Measurements from ENCODE around the gene OBSL1.

The OBSL1 gene

GRCh38 chr2:219506802-219507526, 64.4 kb downstream of the OBSL1 start:
- TF ChIP-seq, protein P1, sequence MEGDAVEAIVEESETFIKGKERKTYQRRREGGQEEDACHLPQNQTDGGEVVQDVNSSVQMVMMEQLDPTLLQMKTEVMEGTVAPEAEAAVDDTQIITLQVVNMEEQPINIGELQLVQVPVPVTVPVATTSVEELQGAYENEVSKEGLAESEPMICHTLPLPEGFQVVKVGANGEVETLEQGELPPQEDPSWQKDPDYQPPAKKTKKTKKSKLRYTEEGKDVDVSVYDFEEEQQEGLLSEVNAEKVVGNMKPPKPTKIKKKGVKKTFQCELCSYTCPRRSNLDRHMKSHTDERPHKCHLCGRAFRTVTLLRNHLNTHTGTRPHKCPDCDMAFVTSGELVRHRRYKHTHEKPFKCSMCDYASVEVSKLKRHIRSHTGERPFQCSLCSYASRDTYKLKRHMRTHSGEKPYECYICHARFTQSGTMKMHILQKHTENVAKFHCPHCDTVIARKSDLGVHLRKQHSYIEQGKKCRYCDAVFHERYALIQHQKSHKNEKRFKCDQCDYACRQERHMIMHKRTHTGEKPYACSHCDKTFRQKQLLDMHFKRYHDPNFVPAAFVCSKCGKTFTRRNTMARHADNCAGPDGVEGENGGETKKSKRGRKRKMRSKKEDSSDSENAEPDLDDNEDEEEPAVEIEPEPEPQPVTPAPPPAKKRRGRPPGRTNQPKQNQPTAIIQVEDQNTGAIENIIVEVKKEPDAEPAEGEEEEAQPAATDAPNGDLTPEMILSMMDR (IDR thresholded peaks at IDR 0.05; ENCODE audit: low read depth, low read length) = no peak
- in situ Hi-C loops (cut with HindIII; ENCODE audit: low sequenced_read_pairs) = no loop called here
- H3K4me3 ChIP-seq (ENCODE audit: low read depth, low read length) = no peak overlapping the region
- DNase-seq (ENCODE audit: low read depth, low spot score) = peak; percentile 16

- no peak overlapping the region for H3K4me3 ChIP-seq (ENCODE audit: low read depth, low read length)
- no peak for DNase-seq (ENCODE audit: low read depth, low spot score)
- in situ Hi-C loops (cut with HindIII; ENCODE audit: low sequenced_read_pairs) = no loop called here
- TF ChIP-seq, protein P1 (IDR thresholded peaks at IDR 0.05; ENCODE audit: low read depth, low read length) = no peak
These were observed 65.1 kb downstream of the OBSL1 start for GRCh38 chr2:219506153-219506801.

DNA sequence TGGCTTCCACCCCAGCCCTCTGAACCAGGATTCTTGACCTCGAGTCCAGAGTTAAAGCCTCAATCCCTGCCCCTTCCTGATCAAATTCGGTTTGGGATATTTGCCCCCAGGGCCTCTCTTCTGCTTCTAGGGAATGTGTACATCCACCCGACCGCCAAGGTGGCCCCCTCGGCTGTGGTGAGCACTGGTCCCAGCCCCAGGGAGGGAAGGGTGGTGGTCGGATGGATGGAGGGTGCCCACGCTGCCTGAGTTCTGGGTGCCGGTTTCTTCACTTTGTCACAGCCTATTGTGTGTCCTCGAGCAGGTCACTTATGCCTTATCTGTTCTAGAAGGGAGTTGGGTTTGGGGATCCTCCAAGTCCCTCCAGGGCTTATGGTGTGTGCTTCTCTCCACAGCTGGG, 65.8 kb downstream of the OBSL1 start:
- in situ Hi-C loops (cut with HindIII; ENCODE audit: low sequenced_read_pairs) = no loop called here
- TF ChIP-seq, protein P1 (IDR thresholded peaks at IDR 0.05; ENCODE audit: low read depth, low read length) = no peak
- DNase-seq (ENCODE audit: low read depth, low spot score) = no peak

GRCh38 chr2:219502618-219503017, 68.7 kb downstream of the OBSL1 start:
- in situ Hi-C loops (cut with HindIII; ENCODE audit: low sequenced_read_pairs) = no loop called here
- TF ChIP-seq, protein P1 (IDR thresholded peaks at IDR 0.05; ENCODE audit: low read depth, low read length) = no peak
- DNase-seq (ENCODE audit: low read depth, low spot score) = no peak
- no peak overlapping the region for H3K4me3 ChIP-seq (ENCODE audit: low read depth, low read length)

More for the DNA sequence above, 65.8 kb downstream of the OBSL1 start:
- H3K4me3 ChIP-seq (ENCODE audit: low read depth, low read length) = no peak overlapping the region

- TF ChIP-seq, protein P1 (IDR thresholded peaks at IDR 0.05; ENCODE audit: low read depth, low read length) = no peak
- in situ Hi-C loops (cut with HindIII; ENCODE audit: low sequenced_read_pairs) = no loop called here
- H3K4me3 ChIP-seq (ENCODE audit: low read depth, low read length) = no peak overlapping the region
- DNase-seq (ENCODE audit: low read depth, low spot score) = no peak
These were observed 69.5 kb downstream of the OBSL1 start for GRCh38 chr2:219501849-219502248.

Data from astrocyte of the spinal cord (primary cell).